Vagina (tissue), 2 donors: Measurements from ENCODE around the gene PNPLA2. TPM values are rescaled to one million over a fixed set of nuclear protein-coding genes. Genes with fewer than 3 reads are reported as not detected.

ENCODE experiments used
- DNase-seq, 2 donors: peaks; one replicate each; pipeline ENCODE4 v3.0.0-alpha.2; 2017; ENCODE audit errors: extremely low spot score in 2 of 2
- H3K27ac ChIP-seq: fragments of 200-600 bp; sonication (generic); one replicate; pipeline ENCODE4 v1.5.1; 2019
- H3K27me3 ChIP-seq: fragments of 200-600 bp; sonication (generic); one replicate; pipeline ENCODE4 v1.5.1; 2019
- H3K36me3 ChIP-seq, 2 donors: fragments of 200-600 bp; sonication (generic); one replicate each; pipeline ENCODE4 v1.5.1; 2017 to 2019
- H3K4me1 ChIP-seq: fragments of 200-600 bp; sonication (generic); one replicate; pipeline ENCODE4 v1.5.1; 2019
- H3K4me3 ChIP-seq, 2 donors: fragments of 200-600 bp; sonication (generic); 1 replicate in 1 of 2; 2 replicates in 1 of 2; pipeline ENCODE4 v1.5.1; 2016 to 2019
- H3K9me3 ChIP-seq: fragments of 200-600 bp; sonication (generic); one replicate; pipeline ENCODE4 v1.5.1; 2019
- CTCF ChIP-seq, 3 experiments: fragments of 450-650 bp in 2 of 3; fragments of 200-600 bp in 1 of 3; sonication (generic) in 1 of 3; IDR thresholded peaks; one replicate each; pipeline ENCODE4 v1.5.1; 2017 to 2019; ENCODE audit warnings: antibody characterized with exemption in 3 of 3, mild to moderate bottlenecking in 2 of 3, moderate library complexity in 2 of 3
- POLR2A ChIP-seq, 2 donors: fragments of 450-650 bp; IDR thresholded peaks; one replicate each; pipeline ENCODE4 v1.6.1; 2017; ENCODE audit warnings: antibody characterized with exemption in 2 of 2, mild to moderate bottlenecking in 2 of 2, moderate library complexity in 2 of 2
- POLR2AphosphoS5 ChIP-seq, 2 donors: sonication (generic); formaldehyde crosslinking; IDR thresholded peaks; one replicate each; pipeline ENCODE4 v1.9.0; 2017; ENCODE audit warnings: antibody characterized with exemption in 2 of 2, mild to moderate bottlenecking in 2 of 2, low read depth in 1 of 2; ENCODE audit not compliant: insufficient read depth in 1 of 2
- intact Hi-C: fragments of 100-400 bp; cut with DNase I; formaldehyde crosslinking; loops from one replicate; pipeline ENCODE4 v1.15.1; 2023
- total RNA-seq: library from RNA; depleted of rRNA; stranded (reverse); fragments of >200 nt; gene quantifications from one replicate; pipeline ENCODE4 v1.2.3, GENCODE V29; 2016

The PNPLA2 gene
- total RNA-seq, 1 donor from 2014 or later: 103 TPM

GRCh38 chr11:859394-860131, 40.8 kb downstream of the PNPLA2 start:
- H3K36me3 ChIP-seq: peaks cover 0 to 7% of the 10 kb centered on the region in 2 donors
- peak overlapping the region; percentile 18 to 30 for H3K4me3 ChIP-seq
- peak in 1 of 2 donors; percentile 50 for TF ChIP-seq POLR2AphosphoS5 (IDR thresholded peaks at IDR 0.05; ENCODE audit: insufficient read depth in 1 of 2, low read depth in 1 of 2)
- TF ChIP-seq CTCF (IDR thresholded peaks at IDR 0.05): no peak
- H3K9me3 ChIP-seq: no peaks in the 10 kb centered on the region
- DNase-seq: no peak
- H3K27ac ChIP-seq: no peak overlapping the region
- H3K27me3 ChIP-seq: no peaks in the 10 kb centered on the region
- peaks cover 50% of the 10 kb centered on the region for H3K4me1 ChIP-seq
- intact Hi-C loops: no loop called here

GRCh38 chr11:860234-861104, 41.8 kb downstream of the PNPLA2 start:
- intact Hi-C loops: no loop called here
- H3K9me3 ChIP-seq: no peaks in the 10 kb centered on the region
- peaks cover 0 to 8% of the 10 kb centered on the region in 2 donors for H3K36me3 ChIP-seq
- TF ChIP-seq POLR2AphosphoS5 (IDR thresholded peaks at IDR 0.05; ENCODE audit: insufficient read depth in 1 of 2, low read depth in 1 of 2) (no peak), CTCF (IDR thresholded peaks at IDR 0.05) (no peak), POLR2A (IDR thresholded peaks at IDR 0.05) (no peak)
- H3K27me3 ChIP-seq: no peaks in the 10 kb centered on the region
- peaks cover 50% of the 10 kb centered on the region for H3K4me1 ChIP-seq
- DNase-seq: no peak
- no peak overlapping the region for H3K27ac ChIP-seq
- H3K4me3 ChIP-seq: no peak overlapping the region

GRCh38 chr11:861105-861479, 42.4 kb downstream of the PNPLA2 start:
- Histone ChIP-seq H3K36me3 (peaks cover 0 to 12% of the 10 kb centered on the region in 2 donors), H3K4me1 (peaks cover 44% of the 10 kb centered on the region), H3K4me3 (no peak overlapping the region), H3K27me3 (no peaks in the 10 kb centered on the region), H3K9me3 (no peaks in the 10 kb centered on the region), H3K27ac (no peak overlapping the region)
- TF ChIP-seq POLR2A (IDR thresholded peaks at IDR 0.05) (no peak), POLR2AphosphoS5 (IDR thresholded peaks at IDR 0.05; ENCODE audit: insufficient read depth in 1 of 2, low read depth in 1 of 2) (no peak), CTCF (IDR thresholded peaks at IDR 0.05) (no peak)
- intact Hi-C loops: no loop called here
- DNase-seq: no peak

- no peak for TF ChIP-seq POLR2A (IDR thresholded peaks at IDR 0.05)
- TF ChIP-seq POLR2AphosphoS5 (IDR thresholded peaks at IDR 0.05; ENCODE audit: insufficient read depth in 1 of 2, low read depth in 1 of 2): no peak
- no peak for TF ChIP-seq CTCF (IDR thresholded peaks at IDR 0.05)
- Histone ChIP-seq H3K4me1 (peaks cover 36% of the 10 kb centered on the region), H3K9me3 (no peaks in the 10 kb centered on the region), H3K27ac (no peak overlapping the region), H3K36me3 (peaks cover 0 to 12% of the 10 kb centered on the region in 2 donors), H3K4me3 (no peak overlapping the region), H3K27me3 (no peaks in the 10 kb centered on the region)
- intact Hi-C loops: no loop called here
- DNase-seq: no peak
Observed at GRCh38 chr11:862081-862661, 43.5 kb downstream of the PNPLA2 start.
